Esophagus squamous epithelium (tissue), 4 donors: ENCODE measurements around the gene CBX4.

Source experiments
- POLR2A ChIP-seq, 4 donors: fragments of 450-650 bp; IDR thresholded peaks; one replicate each; pipeline ENCODE4 v1.6.1; 2017; ENCODE audit warnings: antibody characterized with exemption in 4 of 4, mild to moderate bottlenecking in 4 of 4, moderate library complexity in 3 of 4
- TF ChIP-seq, protein P1 (sequence below), 6 experiments: fragments of 450-650 bp in 4 of 6; fragments of 200-600 bp in 2 of 6; sonication (generic) in 2 of 6; IDR thresholded peaks; one replicate each; pipeline ENCODE4 v1.5.1; 2016 to 2019; ENCODE audit warnings: antibody characterized with exemption in 6 of 6, mild to moderate bottlenecking in 4 of 6, moderate library complexity in 4 of 6

DNA sequence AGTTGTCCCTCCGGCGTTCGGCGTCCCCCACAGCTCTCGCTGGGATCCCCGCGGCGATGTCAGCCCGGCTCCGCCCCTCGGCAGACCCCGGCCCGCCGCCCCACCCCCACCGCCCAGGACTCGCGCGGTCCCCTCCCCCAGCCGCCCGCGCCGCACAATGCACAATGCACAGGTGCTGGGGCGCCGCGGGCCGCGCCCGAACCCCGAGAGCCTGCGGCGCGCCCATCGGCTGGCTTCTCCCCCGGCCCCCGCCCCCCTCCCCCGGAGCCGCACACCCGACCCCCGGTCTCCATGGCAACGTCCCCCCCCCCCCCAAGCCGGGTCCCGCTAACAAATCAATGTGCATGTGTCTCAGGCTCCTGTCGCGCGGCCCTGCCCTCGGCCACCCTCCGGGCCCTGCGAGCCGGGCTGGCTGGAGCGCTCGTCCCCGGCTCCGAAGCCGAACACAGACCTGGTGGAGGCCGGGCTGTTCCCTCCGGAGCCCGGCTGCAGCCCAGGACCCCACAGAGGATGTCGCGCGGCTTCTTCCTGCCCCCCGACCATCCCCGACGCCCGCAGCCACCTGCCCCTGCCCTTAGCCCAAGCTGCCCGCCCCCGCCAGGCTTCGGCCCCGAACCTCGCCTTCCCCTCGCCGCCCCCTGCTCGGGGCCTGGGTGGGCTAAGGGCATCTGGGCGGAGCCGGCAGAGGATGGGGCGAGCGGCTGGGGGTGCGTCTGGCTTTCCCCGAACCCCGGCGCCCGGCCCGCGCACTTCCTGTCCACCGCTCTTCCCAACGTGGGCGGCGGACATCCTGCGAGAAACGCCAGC, 41.5 kb downstream of the CBX4 start:
- no peak for TF ChIP-seq POLR2A (IDR thresholded peaks at IDR 0.05)
- TF ChIP-seq, protein P1, sequence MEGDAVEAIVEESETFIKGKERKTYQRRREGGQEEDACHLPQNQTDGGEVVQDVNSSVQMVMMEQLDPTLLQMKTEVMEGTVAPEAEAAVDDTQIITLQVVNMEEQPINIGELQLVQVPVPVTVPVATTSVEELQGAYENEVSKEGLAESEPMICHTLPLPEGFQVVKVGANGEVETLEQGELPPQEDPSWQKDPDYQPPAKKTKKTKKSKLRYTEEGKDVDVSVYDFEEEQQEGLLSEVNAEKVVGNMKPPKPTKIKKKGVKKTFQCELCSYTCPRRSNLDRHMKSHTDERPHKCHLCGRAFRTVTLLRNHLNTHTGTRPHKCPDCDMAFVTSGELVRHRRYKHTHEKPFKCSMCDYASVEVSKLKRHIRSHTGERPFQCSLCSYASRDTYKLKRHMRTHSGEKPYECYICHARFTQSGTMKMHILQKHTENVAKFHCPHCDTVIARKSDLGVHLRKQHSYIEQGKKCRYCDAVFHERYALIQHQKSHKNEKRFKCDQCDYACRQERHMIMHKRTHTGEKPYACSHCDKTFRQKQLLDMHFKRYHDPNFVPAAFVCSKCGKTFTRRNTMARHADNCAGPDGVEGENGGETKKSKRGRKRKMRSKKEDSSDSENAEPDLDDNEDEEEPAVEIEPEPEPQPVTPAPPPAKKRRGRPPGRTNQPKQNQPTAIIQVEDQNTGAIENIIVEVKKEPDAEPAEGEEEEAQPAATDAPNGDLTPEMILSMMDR (IDR thresholded peaks at IDR 0.05), result no peak
